Stimulated activated CD4-positive, alpha-beta T cell treated with anti-CD3 and anti-CD28 coated beads, Interleukin-1b, Interleukin-23, amount 100 ng/mL, for 24 hours (primary cell): ENCODE measurements around the gene OR2T3.
"Not testable (repeated sequence)": the region's sequence is repeated elsewhere in the genome, so short reads cannot be mapped to it uniquely, and the experiment has no call there.

ENCODE experiments used
- DNase-seq, 4 experiments: peaks; one replicate each; pipeline ENCODE4 v3.0.0-alpha.2; 2020; ENCODE audit warnings: low read depth in 4 of 4, low spot score in 1 of 4

The OR2T3 gene

GRCh38 chr1:248471154-248471553 is 2.0 kb upstream of the OR2T3 start:
- DNase-seq, result no peak

GRCh38 chr1:248472111-248472510 is 1.0 kb upstream of the OR2T3 start:
- not testable (repeated sequence) for DNase-seq

- not testable (repeated sequence) for DNase-seq
Observed at GRCh38 chr1:248475660-248476059, 2.5 kb downstream of the OR2T3 start.

GRCh38 chr1:248481686-248482579 is 8.8 kb downstream of the OR2T3 start:
- DNase-seq, result not testable (repeated sequence)

- not testable (repeated sequence) for DNase-seq
Observed at GRCh38 chr1:248488289-248488688, 15.1 kb downstream of the OR2T3 start, which contains the start of gene OR2T5. Gene OR2T5, plus strand, starts transcription at chr1:248488589. Its CDS starts 0 bp downstream, at chr1:248488589.

GRCh38 chr1:248496661-248497060 is 23.5 kb downstream of the OR2T3 start:
- not testable (repeated sequence) for DNase-seq

- DNase-seq, result not testable (repeated sequence)
Observed at GRCh38 chr1:248500305-248501035, 27.3 kb downstream of the OR2T3 start.

- DNase-seq, result not testable (repeated sequence)
Observed at GRCh38 chr1:248507773-248508172, 34.6 kb downstream of the OR2T3 start, which contains the start of gene OR2G6. Gene OR2G6, plus strand, starts transcription at chr1:248508073. Its CDS starts 13,574 bp downstream, at chr1:248521647.

GRCh38 chr1:248510217-248510616 is 37.1 kb downstream of the OR2T3 start:
- not testable (repeated sequence) for DNase-seq

GRCh38 chr1:248521856-248522255 is 48.7 kb downstream of the OR2T3 start:
- DNase-seq, result no peak
